ENCODE measurements around the gene TMEM234. TPM values are rescaled to one million over a fixed set of nuclear protein-coding genes. Genes with fewer than 3 reads are reported as not detected.

The TMEM234 gene
- total and polyA plus RNA-seq, 2 of the 13 experiments (the other 11 are each of a cell fraction or from before 2014, with no cell fraction given): 6.1 to 9.0 TPM

DNA sequence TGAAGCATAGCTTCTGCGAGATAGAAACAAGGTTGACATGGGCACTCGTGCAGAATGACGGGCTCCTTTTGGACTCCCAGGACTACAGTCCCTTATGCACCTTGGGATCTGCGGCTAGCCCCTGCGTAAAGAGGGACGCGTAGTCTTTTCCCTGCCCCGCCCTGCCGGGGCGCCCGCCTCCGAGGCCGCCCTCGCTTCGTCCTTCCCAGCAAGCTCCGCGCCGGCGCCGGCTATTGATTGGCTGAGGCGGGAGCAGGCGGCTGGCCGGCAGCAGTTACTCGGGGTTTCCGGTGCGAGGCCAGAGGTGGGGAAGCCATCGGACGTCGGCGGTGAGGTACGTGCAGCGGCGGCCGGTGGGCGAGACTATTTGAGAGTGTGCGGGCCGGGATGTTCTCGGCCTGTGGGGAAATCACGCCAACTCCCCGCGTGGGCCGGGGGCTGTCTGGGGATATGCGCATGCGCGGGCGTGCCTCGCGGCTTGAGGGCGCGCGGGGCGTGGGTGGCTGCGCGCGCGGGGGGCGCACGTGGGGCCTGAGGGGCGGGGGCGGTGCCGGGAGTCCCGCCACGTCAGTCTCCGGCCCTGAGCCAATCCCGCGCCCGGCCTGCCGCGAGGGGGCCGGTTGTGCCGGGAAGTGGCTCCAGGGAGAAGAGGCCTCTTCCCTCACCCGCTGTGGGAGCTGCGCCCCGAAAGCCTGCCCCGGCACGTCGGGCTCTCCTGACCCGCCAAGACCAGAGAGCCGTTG, 42.5 kb downstream of the TMEM234 start, which contains the start of gene TXLNA (continued):
- TF ChIP-seq TCF12 (IDR thresholded peaks at IDR 0.05) (no peak), TCF12 (CRISPR knock-in tag; IDR thresholded peaks at IDR 0.05) (0 out of 2 replicates have a peak, but pooled peaks have one; percentile 15), JUN (CRISPR knock-in tag; IDR thresholded peaks at IDR 0.05) (peak; percentile 45; the same call in 1 of the 2 replicates), ZFYVE20 (CRISPR knock-in tag; IDR thresholded peaks at IDR 0.05; ENCODE audit: borderline replicate concordance, low read depth) (no peak; the same call in 1 of the 2 replicates), ZFP37 (CRISPR knock-in tag; IDR thresholded peaks at IDR 0.05; ENCODE audit: borderline replicate concordance) (0 out of 2 replicates have a peak, but pooled peaks have one; percentile 48), CBFB (CRISPR knock-in tag; IDR thresholded peaks at IDR 0.05) (peak; percentile 59; the same call in 1 of the 2 replicates), ZSCAN30 (CRISPR knock-in tag; IDR thresholded peaks at IDR 0.05) (peak; percentile 94; the same call in 1 of the 2 replicates), MED1 (CRISPR knock-in tag; IDR thresholded peaks at IDR 0.05) (peak; percentile 71), ZNF567 (CRISPR knock-in tag; IDR thresholded peaks at IDR 0.05; ENCODE audit: borderline replicate concordance) (peak; percentile 93; the same call in 1 of the 2 replicates), ZNF772 (CRISPR knock-in tag; IDR thresholded peaks at IDR 0.05) (peak; percentile 86; the same call in 1 of the 2 replicates), MAFF (IDR thresholded peaks at IDR 0.05; ENCODE audit: low read depth, low read length) (no peak), ZNF251 (CRISPR knock-in tag; IDR thresholded peaks at IDR 0.05) (no peak), NFYB (CRISPR knock-in tag; IDR thresholded peaks at IDR 0.05) (peak; percentile 90)
- TF ChIP-seq, protein P1, sequence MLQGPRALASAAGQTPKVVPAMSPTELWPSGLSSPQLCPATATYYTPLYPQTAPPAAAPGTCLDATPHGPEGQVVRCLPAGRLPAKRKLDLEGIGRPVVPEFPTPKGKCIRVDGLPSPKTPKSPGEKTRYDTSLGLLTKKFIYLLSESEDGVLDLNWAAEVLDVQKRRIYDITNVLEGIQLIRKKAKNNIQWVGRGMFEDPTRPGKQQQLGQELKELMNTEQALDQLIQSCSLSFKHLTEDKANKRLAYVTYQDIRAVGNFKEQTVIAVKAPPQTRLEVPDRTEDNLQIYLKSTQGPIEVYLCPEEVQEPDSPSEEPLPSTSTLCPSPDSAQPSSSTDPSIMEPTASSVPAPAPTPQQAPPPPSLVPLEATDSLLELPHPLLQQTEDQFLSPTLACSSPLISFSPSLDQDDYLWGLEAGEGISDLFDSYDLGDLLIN (CRISPR knock-in tag; IDR thresholded peaks at IDR 0.05; ENCODE audit: borderline replicate concordance): peak; percentile 68; the same call in 1 of the 2 replicates
- TF ChIP-seq, protein P2, sequence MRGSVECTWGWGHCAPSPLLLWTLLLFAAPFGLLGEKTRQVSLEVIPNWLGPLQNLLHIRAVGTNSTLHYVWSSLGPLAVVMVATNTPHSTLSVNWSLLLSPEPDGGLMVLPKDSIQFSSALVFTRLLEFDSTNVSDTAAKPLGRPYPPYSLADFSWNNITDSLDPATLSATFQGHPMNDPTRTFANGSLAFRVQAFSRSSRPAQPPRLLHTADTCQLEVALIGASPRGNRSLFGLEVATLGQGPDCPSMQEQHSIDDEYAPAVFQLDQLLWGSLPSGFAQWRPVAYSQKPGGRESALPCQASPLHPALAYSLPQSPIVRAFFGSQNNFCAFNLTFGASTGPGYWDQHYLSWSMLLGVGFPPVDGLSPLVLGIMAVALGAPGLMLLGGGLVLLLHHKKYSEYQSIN (CRISPR knock-in tag; IDR thresholded peaks at IDR 0.05; ENCODE audit: borderline replicate concordance): no peak
- TF ChIP-seq, protein P3, sequence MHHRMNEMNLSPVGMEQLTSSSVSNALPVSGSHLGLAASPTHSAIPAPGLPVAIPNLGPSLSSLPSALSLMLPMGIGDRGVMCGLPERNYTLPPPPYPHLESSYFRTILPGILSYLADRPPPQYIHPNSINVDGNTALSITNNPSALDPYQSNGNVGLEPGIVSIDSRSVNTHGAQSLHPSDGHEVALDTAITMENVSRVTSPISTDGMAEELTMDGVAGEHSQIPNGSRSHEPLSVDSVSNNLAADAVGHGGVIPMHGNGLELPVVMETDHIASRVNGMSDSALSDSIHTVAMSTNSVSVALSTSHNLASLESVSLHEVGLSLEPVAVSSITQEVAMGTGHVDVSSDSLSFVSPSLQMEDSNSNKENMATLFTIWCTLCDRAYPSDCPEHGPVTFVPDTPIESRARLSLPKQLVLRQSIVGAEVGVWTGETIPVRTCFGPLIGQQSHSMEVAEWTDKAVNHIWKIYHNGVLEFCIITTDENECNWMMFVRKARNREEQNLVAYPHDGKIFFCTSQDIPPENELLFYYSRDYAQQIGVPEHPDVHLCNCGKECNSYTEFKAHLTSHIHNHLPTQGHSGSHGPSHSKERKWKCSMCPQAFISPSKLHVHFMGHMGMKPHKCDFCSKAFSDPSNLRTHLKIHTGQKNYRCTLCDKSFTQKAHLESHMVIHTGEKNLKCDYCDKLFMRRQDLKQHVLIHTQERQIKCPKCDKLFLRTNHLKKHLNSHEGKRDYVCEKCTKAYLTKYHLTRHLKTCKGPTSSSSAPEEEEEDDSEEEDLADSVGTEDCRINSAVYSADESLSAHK (CRISPR knock-in tag; IDR thresholded peaks at IDR 0.05; ENCODE audit: borderline replicate concordance): no peak
- TF ChIP-seq, protein P4, sequence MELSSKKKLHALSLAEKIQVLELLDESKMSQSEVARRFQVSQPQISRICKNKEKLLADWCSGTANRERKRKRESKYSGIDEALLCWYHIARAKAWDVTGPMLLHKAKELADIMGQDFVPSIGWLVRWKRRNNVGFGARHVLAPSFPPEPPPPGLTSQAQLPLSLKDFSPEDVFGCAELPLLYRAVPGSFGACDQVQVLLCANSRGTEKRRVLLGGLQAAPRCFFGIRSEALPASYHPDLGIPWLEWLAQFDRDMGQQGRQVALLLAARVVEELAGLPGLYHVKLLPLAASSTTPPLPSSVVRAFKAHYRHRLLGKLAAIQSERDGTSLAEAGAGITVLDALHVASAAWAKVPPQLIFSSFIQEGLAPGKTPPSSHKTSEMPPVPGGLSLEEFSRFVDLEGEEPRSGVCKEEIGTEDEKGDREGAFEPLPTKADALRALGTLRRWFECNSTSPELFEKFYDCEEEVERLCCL (CRISPR knock-in tag; IDR thresholded peaks at IDR 0.05; ENCODE audit: borderline replicate concordance): no peak
